Peyer's patch (tissue), 4 donors: ENCODE measurements around the gene SCNN1B. TPM values are rescaled to one million over a fixed set of nuclear protein-coding genes. Genes with fewer than 3 reads are reported as not detected.
A peak's percentile ranks its signal among the peaks of the same experiment; 100 is the strongest.

Experiments used
- DNase-seq, 3 donors: peaks; one replicate each; pipeline ENCODE4 v3.0.0-alpha.2; 2017 to 2019
- H3K27ac ChIP-seq, 4 donors: fragments of 200-600 bp; sonication (generic); one replicate each; pipeline ENCODE4 v1.5.1; 2016 to 2019
- H3K27me3 ChIP-seq, 2 donors: fragments of 200-600 bp; sonication (generic); one replicate each; pipeline ENCODE4 v1.5.1; 2019
- H3K36me3 ChIP-seq, 3 donors: fragments of 200-600 bp; sonication (generic); one replicate each; pipeline ENCODE4 v1.5.1; 2016 to 2019
- H3K4me1 ChIP-seq, 4 donors: fragments of 200-600 bp; sonication (generic); one replicate each; pipeline ENCODE4 v1.5.1; 2016 to 2019
- H3K4me3 ChIP-seq, 4 donors: fragments of 200-600 bp; sonication (generic); 1 replicate in 3 of 4; 2 replicates in 1 of 4; pipeline ENCODE4 v1.5.1; 2016 to 2019; ENCODE audit warnings: mild to moderate bottlenecking in 1 of 4
- H3K9me3 ChIP-seq, 4 donors: fragments of 200-600 bp; sonication (generic); one replicate each; pipeline ENCODE4 v1.5.1; 2016 to 2019; ENCODE audit warnings: mild to moderate bottlenecking in 1 of 4
- POLR2A ChIP-seq, 2 donors: fragments of 450-650 bp; IDR thresholded peaks; one replicate each; pipeline ENCODE4 v1.5.1; 2017; ENCODE audit warnings: antibody characterized with exemption in 2 of 2, mild to moderate bottlenecking in 2 of 2, moderate library complexity in 2 of 2
- total RNA-seq, 4 donors: library from RNA; depleted of rRNA; stranded (reverse); fragments of >200 nt; gene quantifications; one replicate each; pipeline ENCODE4 v1.1.0, GENCODE V29; 2016
- TF ChIP-seq, protein P1 (sequence below), 6 experiments: fragments of 450-650 bp in 4 of 6; fragments of 200-600 bp in 2 of 6; sonication (generic) in 1 of 6; IDR thresholded peaks; one replicate each; pipeline ENCODE4 v1.5.1; 2017 to 2019; ENCODE audit warnings: antibody characterized with exemption in 6 of 6, mild to moderate bottlenecking in 3 of 6, moderate library complexity in 1 of 6

Gene SCNN1B
- total RNA-seq, 4 donors from 2014 or later: 4.3 to 9.6 (median 6.6) TPM; not detected in 1

- Histone ChIP-seq H3K27ac (no peak overlapping the region), H3K9me3 (no peaks in the 10 kb centered on the region), H3K27me3 (no peaks in the 10 kb centered on the region), H3K36me3 (peaks cover 0 to 66% (median 0%) of the 10 kb centered on the region in 3 donors), H3K4me3 (no peak overlapping the region), H3K4me1 (peaks cover 0 to 12% (median 0%) of the 10 kb centered on the region in 4 donors)
- TF ChIP-seq POLR2A (IDR thresholded peaks at IDR 0.05): no peak
- TF ChIP-seq, protein P1, sequence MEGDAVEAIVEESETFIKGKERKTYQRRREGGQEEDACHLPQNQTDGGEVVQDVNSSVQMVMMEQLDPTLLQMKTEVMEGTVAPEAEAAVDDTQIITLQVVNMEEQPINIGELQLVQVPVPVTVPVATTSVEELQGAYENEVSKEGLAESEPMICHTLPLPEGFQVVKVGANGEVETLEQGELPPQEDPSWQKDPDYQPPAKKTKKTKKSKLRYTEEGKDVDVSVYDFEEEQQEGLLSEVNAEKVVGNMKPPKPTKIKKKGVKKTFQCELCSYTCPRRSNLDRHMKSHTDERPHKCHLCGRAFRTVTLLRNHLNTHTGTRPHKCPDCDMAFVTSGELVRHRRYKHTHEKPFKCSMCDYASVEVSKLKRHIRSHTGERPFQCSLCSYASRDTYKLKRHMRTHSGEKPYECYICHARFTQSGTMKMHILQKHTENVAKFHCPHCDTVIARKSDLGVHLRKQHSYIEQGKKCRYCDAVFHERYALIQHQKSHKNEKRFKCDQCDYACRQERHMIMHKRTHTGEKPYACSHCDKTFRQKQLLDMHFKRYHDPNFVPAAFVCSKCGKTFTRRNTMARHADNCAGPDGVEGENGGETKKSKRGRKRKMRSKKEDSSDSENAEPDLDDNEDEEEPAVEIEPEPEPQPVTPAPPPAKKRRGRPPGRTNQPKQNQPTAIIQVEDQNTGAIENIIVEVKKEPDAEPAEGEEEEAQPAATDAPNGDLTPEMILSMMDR (IDR thresholded peaks at IDR 0.05): no peak
- DNase-seq: no peak
Observed at GRCh38 chr16:23406546-23407240, 104.6 kb downstream of the SCNN1B start.

GRCh38 chr16:23407436-23408127 lies 105.5 kb downstream of the SCNN1B start:
- H3K4me1 ChIP-seq: peaks cover 0 to 12% (median 0%) of the 10 kb centered on the region in 4 donors
- no peak overlapping the region for H3K27ac ChIP-seq
- TF ChIP-seq POLR2A (IDR thresholded peaks at IDR 0.05): no peak
- TF ChIP-seq, protein P1 (IDR thresholded peaks at IDR 0.05): no peak
- no peak for DNase-seq
- H3K9me3 ChIP-seq: no peaks in the 10 kb centered on the region
- peaks cover 0 to 66% (median 0%) of the 10 kb centered on the region in 3 donors for H3K36me3 ChIP-seq
- no peak overlapping the region for H3K4me3 ChIP-seq
- no peaks in the 10 kb centered on the region for H3K27me3 ChIP-seq

DNA sequence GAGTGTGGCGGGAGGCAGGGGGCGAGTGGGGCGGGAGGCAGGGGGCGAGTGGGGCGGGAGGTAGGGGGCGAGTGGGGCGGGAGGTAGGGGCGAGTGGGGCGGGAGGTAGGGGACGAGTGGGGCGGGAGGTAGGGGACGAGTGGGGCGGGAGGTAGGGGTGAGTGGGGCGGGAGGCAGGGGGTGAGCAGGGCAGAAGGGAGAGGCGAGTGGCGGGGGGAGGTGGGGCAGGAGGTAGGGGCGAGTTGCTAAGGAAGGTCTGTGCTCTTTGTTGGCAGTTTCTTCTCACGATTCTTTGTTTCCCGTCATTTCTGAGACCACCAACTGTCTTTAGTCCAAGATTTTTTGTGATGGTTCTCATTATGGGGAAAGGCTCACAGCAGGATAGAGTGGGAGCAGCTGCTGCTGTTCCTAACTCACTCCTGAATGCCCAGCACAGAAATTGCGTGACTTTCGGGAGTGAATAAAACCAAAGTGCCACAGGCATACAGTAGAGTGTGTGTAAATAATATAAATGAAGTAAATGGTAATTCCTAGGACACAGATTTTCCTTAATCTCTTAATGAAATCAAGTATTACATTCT lies 106.2 kb downstream of the SCNN1B start:
- DNase-seq: no peak
- Histone ChIP-seq H3K9me3 (no peaks in the 10 kb centered on the region), H3K4me3 (no peak overlapping the region), H3K27ac (no peak overlapping the region), H3K27me3 (no peaks in the 10 kb centered on the region), H3K4me1 (peaks cover 0 to 12% (median 0%) of the 10 kb centered on the region in 4 donors), H3K36me3 (peaks cover 0 to 66% (median 0%) of the 10 kb centered on the region in 3 donors)
- no peak for TF ChIP-seq POLR2A (IDR thresholded peaks at IDR 0.05)
- TF ChIP-seq, protein P1 (IDR thresholded peaks at IDR 0.05): no peak

DNA sequence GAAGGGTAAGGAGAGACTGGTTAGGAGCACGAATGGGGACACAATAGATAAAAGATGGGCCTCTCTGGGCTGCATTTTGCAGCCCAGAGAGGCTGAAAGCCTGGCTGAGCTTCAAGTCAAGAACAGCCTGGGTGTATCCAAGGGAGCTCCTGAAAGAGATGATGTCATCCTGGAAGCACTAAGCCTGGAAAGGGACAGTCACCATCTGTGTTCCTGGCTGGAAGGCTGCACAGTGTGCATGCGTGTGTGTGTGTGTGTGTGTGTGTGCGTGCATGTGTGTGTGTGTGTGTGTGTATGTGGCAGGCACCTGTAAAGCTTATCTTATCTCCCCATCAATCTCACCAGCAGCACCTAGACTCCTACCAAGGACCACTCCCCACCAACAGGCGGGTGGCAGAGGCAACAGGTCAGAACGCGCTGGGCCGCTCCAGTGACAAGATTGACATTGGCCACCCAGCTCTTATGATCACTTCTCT lies 106.8 kb downstream of the SCNN1B start:
- DNase-seq: peak in 2 of 3 donors; percentile 51 to 58
- TF ChIP-seq POLR2A (IDR thresholded peaks at IDR 0.05): no peak
- TF ChIP-seq, protein P1 (IDR thresholded peaks at IDR 0.05): no peak
- no peak overlapping the region for H3K4me3 ChIP-seq
- H3K4me1 ChIP-seq: peaks cover 0 to 10% (median 0%) of the 10 kb centered on the region in 4 donors
- H3K36me3 ChIP-seq: peaks cover 0 to 66% (median 0%) of the 10 kb centered on the region in 3 donors
- H3K9me3 ChIP-seq: no peaks in the 10 kb centered on the region
- H3K27me3 ChIP-seq: no peaks in the 10 kb centered on the region
- H3K27ac ChIP-seq: no peak overlapping the region

- H3K27ac ChIP-seq: no peak overlapping the region
- no peaks in the 10 kb centered on the region for H3K27me3 ChIP-seq
- H3K4me3 ChIP-seq: no peak overlapping the region
- TF ChIP-seq, protein P1 (IDR thresholded peaks at IDR 0.05): no peak
- no peak for TF ChIP-seq POLR2A (IDR thresholded peaks at IDR 0.05)
- peaks cover 0 to 3% (median 0%) of the 10 kb centered on the region in 4 donors for H3K4me1 ChIP-seq
- no peak for DNase-seq
- H3K9me3 ChIP-seq: no peaks in the 10 kb centered on the region
- peaks cover 0 to 68% (median 0%) of the 10 kb centered on the region in 3 donors for H3K36me3 ChIP-seq
Observed at GRCh38 chr16:23409522-23409921, 107.4 kb downstream of the SCNN1B start.
